Brain microvascular endothelial cell (primary cell): ENCODE results near the gene INHBE.

ENCODE experiments used
- DNase-seq: peaks from one replicate; pipeline ENCODE4 v3.0.0-alpha.2; 2020
- H3K27ac ChIP-seq: fragments of 250-450 bp; sonication (Bioruptor Pico); 2 replicates; pipeline ENCODE4 v1.5.1; 2020; ENCODE audit warnings: mild to moderate bottlenecking, moderate library complexity
- H3K27me3 ChIP-seq: fragments of 250-450 bp; sonication (Bioruptor Pico); replicated peaks from 2 replicates; pipeline ENCODE4 v1.5.1; 2020; ENCODE audit warnings: mild to moderate bottlenecking
- H3K36me3 ChIP-seq: fragments of 250-450 bp; sonication (Bioruptor Pico); replicated peaks from 2 replicates; pipeline ENCODE4 v1.5.1; 2020; ENCODE audit warnings: mild to moderate bottlenecking
- H3K4me3 ChIP-seq: 2 replicates; pipeline ENCODE4 v1.5.1; 2011; ENCODE audit warnings: low read depth, mild to moderate bottlenecking, control low read depth, low read length, moderate library complexity
- in situ Hi-C: cut with HindIII; loops from 2 replicates; pipeline ENCODE4 v1.10.0; 2017; ENCODE audit warnings: low sequenced_read_pairs, low pct_ligation_motif_present
- TF ChIP-seq, protein P1 (sequence below): IDR thresholded peaks from 2 replicates; pipeline ENCODE4 v1.5.1; 2011; ENCODE audit warnings: low read depth, mild to moderate bottlenecking, moderate library complexity, low read length, control low read depth, inconsistent platforms; ENCODE audit errors: missing control alignments

INHBE gene

DNA sequence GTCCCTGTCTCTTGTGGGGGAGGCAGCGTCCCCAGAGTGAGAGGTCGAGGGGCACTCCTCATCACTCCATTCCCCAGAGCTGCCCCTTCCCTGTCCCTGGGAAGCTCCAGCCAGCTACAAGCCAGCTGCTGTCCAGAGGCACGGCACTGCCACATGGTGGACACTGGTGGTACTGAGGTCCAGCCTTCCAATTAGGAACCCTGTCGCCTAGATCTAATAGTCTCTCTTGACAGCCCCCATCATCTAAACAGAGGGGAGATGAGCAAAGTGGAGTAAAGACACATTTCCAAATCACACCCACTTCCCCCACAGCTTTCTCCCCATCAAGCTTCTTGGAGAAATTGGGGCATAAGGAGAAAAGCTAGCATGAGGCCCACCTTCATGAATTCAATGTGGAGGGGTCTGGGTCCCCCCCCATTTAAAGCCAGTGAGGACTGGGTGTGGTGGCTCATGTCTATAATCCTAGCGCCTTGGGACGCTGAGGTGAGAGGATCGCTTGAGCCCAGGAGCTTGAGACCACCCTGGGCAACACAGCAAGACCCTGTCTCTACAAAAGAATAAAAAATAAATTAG, 2.1 kb upstream of the INHBE start:
- H3K36me3 ChIP-seq = no peaks in the 10 kb centered on the region
- H3K27ac ChIP-seq = peak overlapping the region; percentile 49
- no peak overlapping the region for H3K4me3 ChIP-seq
- TF ChIP-seq, protein P1, sequence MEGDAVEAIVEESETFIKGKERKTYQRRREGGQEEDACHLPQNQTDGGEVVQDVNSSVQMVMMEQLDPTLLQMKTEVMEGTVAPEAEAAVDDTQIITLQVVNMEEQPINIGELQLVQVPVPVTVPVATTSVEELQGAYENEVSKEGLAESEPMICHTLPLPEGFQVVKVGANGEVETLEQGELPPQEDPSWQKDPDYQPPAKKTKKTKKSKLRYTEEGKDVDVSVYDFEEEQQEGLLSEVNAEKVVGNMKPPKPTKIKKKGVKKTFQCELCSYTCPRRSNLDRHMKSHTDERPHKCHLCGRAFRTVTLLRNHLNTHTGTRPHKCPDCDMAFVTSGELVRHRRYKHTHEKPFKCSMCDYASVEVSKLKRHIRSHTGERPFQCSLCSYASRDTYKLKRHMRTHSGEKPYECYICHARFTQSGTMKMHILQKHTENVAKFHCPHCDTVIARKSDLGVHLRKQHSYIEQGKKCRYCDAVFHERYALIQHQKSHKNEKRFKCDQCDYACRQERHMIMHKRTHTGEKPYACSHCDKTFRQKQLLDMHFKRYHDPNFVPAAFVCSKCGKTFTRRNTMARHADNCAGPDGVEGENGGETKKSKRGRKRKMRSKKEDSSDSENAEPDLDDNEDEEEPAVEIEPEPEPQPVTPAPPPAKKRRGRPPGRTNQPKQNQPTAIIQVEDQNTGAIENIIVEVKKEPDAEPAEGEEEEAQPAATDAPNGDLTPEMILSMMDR = peak; percentile 98
- H3K27me3 ChIP-seq = no peaks in the 10 kb centered on the region
- peak; percentile 81 for DNase-seq
- in situ Hi-C loops = loop anchor here (5.0 kb wide), 1 partner anchor 141 kb away; no protein-coding TSS in a partner anchor

DNA sequence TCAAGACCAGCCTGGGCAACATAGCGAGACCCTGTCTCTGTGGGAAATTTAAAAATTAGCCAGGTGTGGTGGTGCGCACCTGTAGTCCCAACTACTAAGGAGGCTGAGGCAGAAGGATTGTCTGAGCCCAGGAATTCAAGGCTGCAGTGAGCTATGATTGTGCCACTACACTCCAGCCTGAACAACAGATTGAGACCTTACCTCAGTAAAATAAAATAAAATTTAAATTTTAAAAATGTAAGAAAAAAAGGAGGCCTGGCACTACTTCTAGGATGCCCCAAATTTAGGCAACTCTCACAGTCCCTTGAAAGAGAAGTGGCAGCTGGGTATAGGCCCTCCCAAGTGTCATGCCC, 918 bp upstream of the INHBE start:
- Histone ChIP-seq H3K27ac (no peak overlapping the region), H3K36me3 (no peaks in the 10 kb centered on the region), H3K4me3 (no peak overlapping the region), H3K27me3 (no peaks in the 10 kb centered on the region)
- DNase-seq = no peak
- TF ChIP-seq, protein P1 = no peak
- in situ Hi-C loops = loop anchor here (5.0 kb wide), 1 partner anchor 142 kb away; no protein-coding TSS in a partner anchor

DNA sequence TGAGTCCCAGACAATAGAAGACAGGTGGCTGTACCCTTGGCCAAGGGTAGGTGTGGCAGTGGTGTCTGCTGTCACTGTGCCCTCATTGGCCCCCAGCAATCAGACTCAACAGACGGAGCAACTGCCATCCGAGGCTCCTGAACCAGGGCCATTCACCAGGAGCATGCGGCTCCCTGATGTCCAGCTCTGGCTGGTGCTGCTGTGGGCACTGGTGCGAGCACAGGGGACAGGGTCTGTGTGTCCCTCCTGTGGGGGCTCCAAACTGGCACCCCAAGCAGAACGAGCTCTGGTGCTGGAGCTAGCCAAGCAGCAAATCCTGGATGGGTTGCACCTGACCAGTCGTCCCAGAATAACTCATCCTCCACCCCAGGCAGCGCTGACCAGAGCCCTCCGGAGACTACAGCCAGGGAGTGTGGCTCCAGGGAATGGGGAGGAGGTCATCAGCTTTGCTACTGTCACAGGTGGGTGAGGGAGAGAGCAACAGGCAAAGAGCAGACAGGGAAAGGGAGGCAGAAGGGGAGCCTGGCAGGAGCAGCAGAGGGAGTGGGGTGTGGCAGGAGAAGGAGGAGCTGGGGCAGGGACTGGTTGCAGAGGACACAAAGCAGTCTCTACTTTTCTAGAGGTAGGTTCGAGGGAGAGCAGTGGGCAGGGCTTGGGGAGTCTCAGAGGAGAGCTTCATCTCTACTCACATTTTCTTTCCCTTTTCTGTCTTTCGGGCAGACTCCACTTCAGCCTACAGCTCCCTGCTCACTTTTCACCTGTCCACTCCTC, 452 bp downstream of the INHBE start:
- TF ChIP-seq, protein P1 = no peak
- Histone ChIP-seq H3K27ac (no peak overlapping the region), H3K36me3 (no peaks in the 10 kb centered on the region), H3K27me3 (no peaks in the 10 kb centered on the region), H3K4me3 (no peak overlapping the region)
- in situ Hi-C loops = no loop called here
- no peak for DNase-seq

DNA sequence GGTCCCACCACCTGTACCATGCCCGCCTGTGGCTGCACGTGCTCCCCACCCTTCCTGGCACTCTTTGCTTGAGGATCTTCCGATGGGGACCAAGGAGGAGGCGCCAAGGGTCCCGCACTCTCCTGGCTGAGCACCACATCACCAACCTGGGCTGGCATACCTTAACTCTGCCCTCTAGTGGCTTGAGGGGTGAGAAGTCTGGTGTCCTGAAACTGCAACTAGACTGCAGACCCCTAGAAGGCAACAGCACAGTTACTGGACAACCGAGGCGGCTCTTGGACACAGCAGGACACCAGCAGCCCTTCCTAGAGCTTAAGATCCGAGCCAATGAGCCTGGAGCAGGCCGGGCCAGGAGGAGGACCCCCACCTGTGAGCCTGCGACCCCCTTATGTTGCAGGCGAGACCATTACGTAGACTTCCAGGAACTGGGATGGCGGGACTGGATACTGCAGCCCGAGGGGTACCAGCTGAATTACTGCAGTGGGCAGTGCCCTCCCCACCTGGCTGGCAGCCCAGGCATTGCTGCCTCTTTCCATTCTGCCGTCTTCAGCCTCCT, 1.1 kb downstream of the INHBE start:
- TF ChIP-seq, protein P1 = peak; percentile 83
- DNase-seq = no peak
- in situ Hi-C loops = no loop called here
- Histone ChIP-seq H3K27ac (no peak overlapping the region), H3K27me3 (no peaks in the 10 kb centered on the region), H3K4me3 (no peak overlapping the region), H3K36me3 (no peaks in the 10 kb centered on the region)

DNA sequence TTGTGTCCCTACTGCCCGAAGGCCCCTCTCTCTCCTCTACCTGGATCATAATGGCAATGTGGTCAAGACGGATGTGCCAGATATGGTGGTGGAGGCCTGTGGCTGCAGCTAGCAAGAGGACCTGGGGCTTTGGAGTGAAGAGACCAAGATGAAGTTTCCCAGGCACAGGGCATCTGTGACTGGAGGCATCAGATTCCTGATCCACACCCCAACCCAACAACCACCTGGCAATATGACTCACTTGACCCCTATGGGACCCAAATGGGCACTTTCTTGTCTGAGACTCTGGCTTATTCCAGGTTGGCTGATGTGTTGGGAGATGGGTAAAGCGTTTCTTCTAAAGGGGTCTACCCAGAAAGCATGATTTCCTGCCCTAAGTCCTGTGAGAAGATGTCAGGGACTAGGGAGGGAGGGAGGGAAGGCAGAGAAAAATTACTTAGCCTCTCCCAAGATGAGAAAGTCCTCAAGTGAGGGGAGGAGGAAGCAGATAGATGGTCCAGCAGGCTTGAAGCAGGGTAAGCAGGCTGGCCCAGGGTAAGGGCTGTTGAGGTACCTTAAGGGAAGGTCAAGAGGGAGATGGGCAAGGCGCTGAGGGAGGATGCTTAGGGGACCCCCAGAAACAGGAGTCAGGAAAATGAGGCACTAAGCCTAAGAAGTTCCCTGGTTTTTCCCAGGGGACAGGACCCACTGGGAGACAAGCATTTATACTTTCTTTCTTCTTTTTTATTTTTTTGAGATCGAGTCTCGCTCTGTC, 1.8 kb downstream of the INHBE start:
- in situ Hi-C loops = no loop called here
- Histone ChIP-seq H3K4me3 (no peak overlapping the region), H3K36me3 (no peaks in the 10 kb centered on the region), H3K27me3 (no peaks in the 10 kb centered on the region), H3K27ac (no peak overlapping the region)
- no peak for DNase-seq
- TF ChIP-seq, protein P1 = no peak
